ENCODE data around the gene ZNF470.

The ZNF470 gene

DNA sequence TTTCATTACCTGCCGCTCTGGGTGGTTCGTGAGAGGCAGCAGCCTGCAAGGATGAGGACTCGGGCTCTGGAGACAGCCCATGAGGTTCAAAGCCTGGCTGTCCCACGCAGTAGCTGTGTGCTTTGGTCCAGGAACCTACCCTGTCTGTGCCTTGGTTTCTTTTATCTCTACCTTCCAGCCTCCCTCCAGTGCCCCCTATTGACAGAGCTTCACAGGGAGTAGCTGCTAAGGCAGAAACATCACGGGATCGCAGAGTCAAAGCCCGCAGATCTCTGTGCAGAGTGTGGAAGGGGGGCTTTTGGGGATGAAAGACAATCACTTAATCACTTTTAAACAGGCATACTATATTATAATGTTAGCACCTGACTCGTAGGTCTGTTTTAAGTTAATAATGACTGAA, 44.0 kb downstream of the ZNF470 start:
- DNase-seq: no peak

DNA sequence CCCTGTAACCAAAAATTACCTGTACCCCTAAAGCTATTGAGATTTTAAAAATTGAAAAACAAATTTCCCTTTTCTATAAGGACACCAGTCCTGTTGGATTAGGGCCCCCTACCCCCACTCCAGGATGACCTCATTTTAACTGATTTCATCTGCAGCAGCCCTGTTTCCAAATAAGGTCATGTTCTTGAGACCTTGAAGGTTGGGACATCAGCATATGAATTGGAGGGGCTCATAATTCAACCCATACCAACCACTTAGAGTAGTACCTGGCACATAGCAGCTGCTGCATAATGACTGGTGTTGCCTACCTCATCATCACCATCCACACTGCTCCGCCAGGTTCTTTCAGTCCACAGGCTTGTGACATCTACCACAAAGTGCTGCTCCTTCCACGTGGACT, 45.5 kb downstream of the ZNF470 start:
- DNase-seq: no peak

DNA sequence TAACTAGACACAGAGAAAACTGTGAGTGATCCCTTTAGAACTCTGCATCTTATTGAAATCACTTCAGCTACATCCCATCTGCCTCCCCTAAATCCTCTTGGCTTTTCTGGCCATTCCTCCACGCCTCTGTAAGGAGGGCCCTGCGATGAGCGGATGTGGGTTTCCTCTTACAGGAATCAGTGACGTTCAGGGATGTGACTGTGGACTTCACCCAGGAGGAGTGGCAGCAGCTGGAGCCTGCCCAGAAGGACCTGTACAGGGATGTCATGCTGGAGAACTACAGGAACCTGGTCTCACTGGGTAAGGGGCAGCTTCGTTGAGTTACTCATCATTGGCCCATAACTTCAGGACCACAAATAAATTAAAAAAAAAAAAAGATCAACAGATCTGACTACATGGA, 46.4 kb downstream of the ZNF470 start:
- DNase-seq: no peak

DNA sequence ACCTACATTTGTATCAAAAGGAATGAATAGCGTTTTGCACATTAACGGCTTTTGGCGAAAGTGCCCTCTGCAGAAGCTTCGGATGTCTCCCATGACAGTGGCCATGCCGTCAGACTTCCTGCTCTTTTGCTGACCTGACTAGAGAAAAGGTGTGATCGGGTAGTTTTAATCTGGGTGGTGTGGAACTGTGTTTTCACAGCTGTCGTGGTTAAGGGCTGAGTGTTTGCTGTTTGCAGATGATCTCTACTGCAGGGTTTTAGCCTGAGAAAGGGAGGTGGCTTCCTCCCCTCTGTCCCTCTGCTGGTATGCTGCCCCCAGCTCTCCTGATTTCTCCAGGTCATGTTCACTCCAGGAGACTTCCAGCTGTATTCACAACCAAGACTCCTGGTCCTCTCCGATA, 50.3 kb downstream of the ZNF470 start:
- DNase-seq: no peak

DNA sequence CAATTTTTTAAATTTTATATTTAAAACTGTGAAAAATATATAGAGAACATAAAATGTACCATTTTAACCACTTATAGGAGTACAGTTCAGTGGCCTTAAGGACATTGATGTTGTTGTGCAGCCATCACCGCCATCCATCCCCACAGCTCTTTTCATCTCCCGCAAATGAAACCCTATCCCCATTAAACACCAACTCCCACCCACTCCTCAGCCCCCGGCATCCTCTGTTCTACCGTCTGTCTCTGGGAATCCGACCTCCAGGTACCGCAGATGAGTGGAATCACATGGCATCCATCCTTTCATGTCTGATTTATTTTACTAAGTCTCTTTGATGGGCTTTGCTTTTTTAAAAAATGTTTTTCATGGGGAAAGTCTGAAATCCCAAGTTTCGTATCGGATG, 51.9 kb downstream of the ZNF470 start:
- no peak for DNase-seq

DNA sequence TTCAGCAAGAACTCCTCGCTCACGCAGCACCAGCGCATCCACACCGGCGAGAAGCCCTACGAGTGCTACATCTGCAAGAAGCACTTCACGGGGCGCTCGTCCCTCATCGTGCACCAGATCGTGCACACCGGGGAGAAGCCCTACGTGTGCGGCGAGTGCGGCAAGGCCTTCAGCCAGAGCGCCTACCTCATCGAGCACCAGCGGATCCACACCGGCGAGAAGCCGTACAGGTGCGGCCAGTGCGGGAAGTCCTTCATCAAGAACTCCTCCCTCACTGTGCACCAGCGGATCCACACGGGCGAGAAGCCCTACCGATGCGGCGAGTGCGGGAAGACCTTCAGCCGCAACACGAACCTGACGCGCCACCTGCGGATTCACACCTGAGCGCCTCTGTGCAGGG, 55.1 kb downstream of the ZNF470 start:
- DNase-seq: no peak

DNA sequence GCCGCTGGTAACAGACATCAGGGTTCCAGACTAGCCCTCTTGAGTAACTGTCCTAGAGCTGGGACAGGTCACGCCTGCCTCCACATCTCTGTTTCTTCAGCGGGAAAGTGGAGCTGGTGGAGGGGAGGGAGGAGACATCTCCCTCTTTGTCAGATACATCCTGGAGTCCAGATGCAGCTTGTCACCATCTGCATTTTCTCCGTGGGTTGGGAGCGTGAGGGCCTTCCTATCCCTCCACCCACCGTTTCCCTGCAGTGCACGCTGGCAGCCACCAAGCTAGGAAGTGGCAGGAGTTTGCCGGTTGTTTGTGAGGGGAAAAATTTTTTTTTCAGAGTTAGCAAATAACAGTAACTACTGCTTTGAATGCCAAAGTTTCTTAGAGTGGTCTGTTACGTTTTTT, 55.7 kb downstream of the ZNF470 start:
- no peak for DNase-seq

DNA sequence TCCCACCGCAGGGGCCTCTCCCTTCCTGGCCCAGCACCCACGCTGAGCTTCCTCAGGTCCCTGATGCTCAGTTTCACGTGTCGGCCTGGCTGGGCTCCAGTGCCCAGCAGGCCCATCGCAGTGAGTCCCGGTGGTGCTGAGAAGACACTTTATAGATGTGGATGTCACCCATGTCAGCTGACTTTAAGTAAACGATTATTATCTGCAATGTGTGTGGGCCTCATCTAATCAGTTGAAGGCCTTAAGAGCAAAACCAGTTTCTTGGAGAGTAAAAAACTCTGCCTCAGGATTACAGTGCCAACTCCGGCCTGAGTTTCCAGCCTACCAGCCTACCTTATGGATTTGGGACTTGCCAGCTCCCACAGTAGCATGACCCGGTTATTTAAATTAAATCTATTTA, 58.4 kb downstream of the ZNF470 start:
- DNase-seq: no peak

DNA sequence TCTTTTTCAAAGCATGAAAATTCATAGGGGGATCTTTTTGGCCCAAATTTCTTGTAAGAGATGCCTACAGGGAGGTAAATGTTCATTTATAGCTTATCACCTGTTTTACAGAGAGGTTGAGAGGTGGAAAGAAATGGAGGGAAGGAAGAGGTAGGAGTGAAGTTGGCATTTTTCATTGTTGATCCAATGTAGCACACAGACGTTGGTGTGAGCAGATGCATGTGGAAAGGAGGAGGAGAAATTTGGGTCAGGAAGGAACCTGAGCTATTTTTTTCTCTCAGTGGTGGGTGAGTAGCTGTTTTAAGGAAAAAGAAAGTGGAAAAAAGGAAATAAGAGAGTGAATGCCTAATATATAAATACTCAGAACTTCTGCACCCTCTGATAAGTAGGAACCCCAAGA, 65.8 kb downstream of the ZNF470 start:
- no peak for DNase-seq

DNA sequence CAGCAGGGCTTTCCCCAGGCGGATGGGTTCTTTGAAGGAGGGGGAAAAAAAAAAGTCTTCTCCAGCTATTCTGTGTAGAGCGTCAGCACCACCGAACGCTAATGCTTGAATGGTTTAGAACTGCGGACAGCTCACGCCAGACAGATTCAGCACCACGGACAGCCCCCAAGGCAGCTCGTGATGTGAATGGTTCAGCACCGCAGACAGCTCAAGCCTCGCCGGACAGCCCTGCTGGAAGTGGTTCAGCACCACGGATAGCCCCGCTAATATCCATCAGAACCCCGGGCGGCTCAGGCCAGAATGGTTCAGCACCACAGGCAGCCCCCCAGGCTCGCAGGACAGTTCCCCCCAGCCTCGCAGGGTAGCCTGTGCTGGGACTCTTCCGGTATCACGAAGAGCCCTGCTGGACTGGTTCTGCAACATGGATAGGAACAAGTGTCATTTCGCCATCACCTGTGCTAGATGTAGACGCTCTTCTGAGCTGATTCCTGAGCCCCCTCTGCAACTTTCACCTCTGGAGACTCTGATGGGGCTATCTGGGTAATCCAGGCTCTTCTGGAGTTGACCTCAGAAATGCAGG, 70.8 kb downstream of the ZNF470 start:
- DNase-seq: peak; percentile 44 to 75 (median 58)

Data from suppressor macrophage (primary cell).